ENCODE data around the gene ACAD10. TPM values are rescaled to one million over a fixed set of nuclear protein-coding genes. Genes with fewer than 3 reads are reported as not detected.
"Not testable (repeated sequence)": the region's sequence is repeated elsewhere in the genome, so short reads cannot be mapped to it uniquely, and the experiment has no call there.

ACAD10 gene
- total RNA-seq, 1 donor from 2014 or later: 23.3 TPM

- Histone ChIP-seq H3K27ac (peak overlapping the region; percentile 70), H3K36me3 (peaks cover 59% of the 10 kb centered on the region), H3K9me3 (no peaks in the 10 kb centered on the region), H3K4me3 (no peak overlapping the region), H3K27me3 (no peaks in the 10 kb centered on the region), H3K4me1 (no peaks in the 10 kb centered on the region)
- TF ChIP-seq CTCF (IDR thresholded peaks at IDR 0.05): no peak
- ATAC-seq (peak; percentile 13), DNase-seq (no peak)
- intact Hi-C loops (cut with DNase I): no loop called here
Measured at GRCh38 chr12:111643427-111643826, 42.4 kb upstream of the ACAD10 start.

- no peak for TF ChIP-seq CTCF (IDR thresholded peaks at IDR 0.05)
- H3K27ac ChIP-seq: peak overlapping the region; percentile 70
- ATAC-seq: peak; percentile 89
- H3K36me3 ChIP-seq: peaks cover 78% of the 10 kb centered on the region
- no peak overlapping the region for H3K4me3 ChIP-seq
- H3K27me3 ChIP-seq: no peaks in the 10 kb centered on the region
- intact Hi-C loops (cut with DNase I): no loop called here
- DNase-seq: no peak
- H3K4me1 ChIP-seq: no peaks in the 10 kb centered on the region
- no peaks in the 10 kb centered on the region for H3K9me3 ChIP-seq
Measured at GRCh38 chr12:111645433-111645832, 40.4 kb upstream of the ACAD10 start.

GRCh38 chr12:111650912-111651311 lies 34.9 kb upstream of the ACAD10 start:
- no peaks in the 10 kb centered on the region for H3K9me3 ChIP-seq
- intact Hi-C loops (cut with DNase I): no loop called here
- no peak for TF ChIP-seq CTCF (IDR thresholded peaks at IDR 0.05)

GRCh38 chr12:111652530-111652929 lies 33.3 kb upstream of the ACAD10 start:
- DNase-seq; intact Hi-C loops (cut with DNase I); H3K9me3 ChIP-seq; H3K27ac ChIP-seq; ATAC-seq; H3K27me3 ChIP-seq; H3K4me1 ChIP-seq; H3K4me3 ChIP-seq: not testable (repeated sequence)
- H3K36me3 ChIP-seq: peaks cover 96% of the 10 kb centered on the region

More at GRCh38 chr12:111650912-111651311, 34.9 kb upstream of the ACAD10 start:
- Histone ChIP-seq H3K27me3 (no peaks in the 10 kb centered on the region), H3K4me3 (no peak overlapping the region), H3K4me1 (no peaks in the 10 kb centered on the region), H3K36me3 (peaks cover 88% of the 10 kb centered on the region), H3K27ac (no peak overlapping the region)
- ATAC-seq (peak; percentile 67), DNase-seq (no peak)

GRCh38 chr12:111653596-111653995 lies 32.3 kb upstream of the ACAD10 start:
- no peak overlapping the region for H3K4me3 ChIP-seq
- intact Hi-C loops (cut with DNase I): no loop called here
- peaks cover 96% of the 10 kb centered on the region for H3K36me3 ChIP-seq
- no peak for DNase-seq
- no peak for ATAC-seq
- no peak for TF ChIP-seq CTCF (IDR thresholded peaks at IDR 0.05)
- no peak overlapping the region for H3K27ac ChIP-seq
- no peaks in the 10 kb centered on the region for H3K9me3 ChIP-seq
- no peaks in the 10 kb centered on the region for H3K27me3 ChIP-seq
- H3K4me1 ChIP-seq: no peaks in the 10 kb centered on the region

- no peaks in the 10 kb centered on the region for H3K4me1 ChIP-seq
- TF ChIP-seq CTCF (IDR thresholded peaks at IDR 0.05): no peak
- H3K27ac ChIP-seq: no peak overlapping the region
- H3K36me3 ChIP-seq: peaks cover 98% of the 10 kb centered on the region
- no peaks in the 10 kb centered on the region for H3K9me3 ChIP-seq
- no peak overlapping the region for H3K4me3 ChIP-seq
- ATAC-seq (no peak), DNase-seq (no peak)
- no peaks in the 10 kb centered on the region for H3K27me3 ChIP-seq
- intact Hi-C loops (cut with DNase I): no loop called here
Measured at GRCh38 chr12:111655356-111655755, 30.5 kb upstream of the ACAD10 start.

Data from upper lobe of right lung (tissue), 1 donor.